GM18868 (cell line): ENCODE measurements around the gene EVI5L.
"Not testable (repeated sequence)": the region's sequence is repeated elsewhere in the genome, so short reads cannot be mapped to it uniquely, and the experiment has no call there.

Source experiments
- ATAC-seq: cut with Tn5 transposase; IDR thresholded peaks from one replicate; pipeline ENCODE4 v1.9.1; 2021; ENCODE audit warnings: mild to moderate bottlenecking, moderate library complexity; ENCODE audit not compliant: unreplicated experiment

EVI5L gene

GRCh38 chr19:7829561-7830271 lies at the start of gene EVI5L:
EVI5L (plus strand) TSS chr19:7830218; CDS start chr19:7846543, 16,325 bp downstream.
- ATAC-seq = peak; percentile 86

- ATAC-seq = no peak
These were observed 48.9 kb upstream of the EVI5L start for GRCh38 chr19:7781157-7781556.

GRCh38 chr19:7783991-7784423 lies 46.0 kb upstream of the EVI5L start:
- no peak for ATAC-seq

GRCh38 chr19:7784856-7785255 lies 45.2 kb upstream of the EVI5L start:
- ATAC-seq = no peak

- no peak for ATAC-seq
These were observed 42.9 kb upstream of the EVI5L start for GRCh38 chr19:7787141-7787540.

- ATAC-seq = no peak
These were observed 42.3 kb upstream of the EVI5L start for GRCh38 chr19:7787602-7788177.

GRCh38 chr19:7788178-7788932 lies 41.7 kb upstream of the EVI5L start:
- ATAC-seq = no peak

- ATAC-seq = no peak
These were observed 41.1 kb upstream of the EVI5L start for GRCh38 chr19:7788933-7789323.

- ATAC-seq = no peak
These were observed 40.6 kb upstream of the EVI5L start for GRCh38 chr19:7789447-7789846.

GRCh38 chr19:7790416-7790815 lies 39.6 kb upstream of the EVI5L start:
- no peak for ATAC-seq

GRCh38 chr19:7792281-7792680 lies 37.7 kb upstream of the EVI5L start:
- no peak for ATAC-seq

- not testable (repeated sequence) for ATAC-seq
These were observed 37.3 kb upstream of the EVI5L start for GRCh38 chr19:7792701-7793100.

GRCh38 chr19:7793493-7793892 lies 36.5 kb upstream of the EVI5L start:
- no peak for ATAC-seq

- ATAC-seq = no peak
These were observed 34.4 kb upstream of the EVI5L start for GRCh38 chr19:7795555-7796161.

- no peak for ATAC-seq
These were observed 30.2 kb upstream of the EVI5L start for GRCh38 chr19:7799640-7800355.

- no peak for ATAC-seq
These were observed 28.9 kb upstream of the EVI5L start for GRCh38 chr19:7801020-7801570.

GRCh38 chr19:7806234-7806633 lies 23.8 kb upstream of the EVI5L start:
- ATAC-seq = no peak

GRCh38 chr19:7806876-7807275 lies 23.1 kb upstream of the EVI5L start:
- ATAC-seq = no peak

- no peak for ATAC-seq
These were observed 21.9 kb upstream of the EVI5L start for GRCh38 chr19:7808108-7808507.

- ATAC-seq = no peak
These were observed 18.0 kb upstream of the EVI5L start for GRCh38 chr19:7811989-7812388.

GRCh38 chr19:7815325-7815724 lies 14.7 kb upstream of the EVI5L start:
- no peak for ATAC-seq
